Skin epidermis (tissue), 12 donors: ENCODE measurements around the gene KCNAB1.

Experiments
- H3K27ac ChIP-seq, 21 experiments: fragments of 200-600 bp; sonication (generic) in 11 of 21; one replicate each; pipeline ENCODE4 v1.5.0; 2020; ENCODE audit warnings: mild to moderate bottlenecking in 3 of 21, inconsistent platforms in 2 of 21, moderate library complexity in 2 of 21
- H3K4me3 ChIP-seq, 7 experiments: fragments of 200-600 bp; sonication (generic) in 2 of 7; one replicate each; pipeline ENCODE4 v1.5.0; 2020; ENCODE audit warnings: inconsistent platforms in 2 of 7, mild to moderate bottlenecking in 2 of 7, moderate library complexity in 1 of 7

Gene KCNAB1

GRCh38 chr3:156495816-156496215 lies 375.4 kb downstream of the KCNAB1 start:
- Histone ChIP-seq H3K27ac (no peak overlapping the region), H3K4me3 (no peak overlapping the region)

GRCh38 chr3:156497326-156497725 lies 376.9 kb downstream of the KCNAB1 start:
- Histone ChIP-seq H3K4me3 (no peak overlapping the region), H3K27ac (no peak overlapping the region)

- no peak overlapping the region for H3K27ac ChIP-seq
- H3K4me3 ChIP-seq, result no peak overlapping the region
Measured at GRCh38 chr3:156498307-156498706, 377.9 kb downstream of the KCNAB1 start.

GRCh38 chr3:156507285-156507684 lies 386.9 kb downstream of the KCNAB1 start:
- Histone ChIP-seq H3K27ac (no peak overlapping the region), H3K4me3 (no peak overlapping the region)

GRCh38 chr3:156509189-156510174 lies 389.1 kb downstream of the KCNAB1 start:
- no peak overlapping the region for H3K4me3 ChIP-seq
- H3K27ac ChIP-seq, result no peak overlapping the region

GRCh38 chr3:156511987-156512677 lies 391.8 kb downstream of the KCNAB1 start:
- Histone ChIP-seq H3K4me3 (no peak overlapping the region), H3K27ac (no peak overlapping the region)

GRCh38 chr3:156513619-156514018 lies 393.2 kb downstream of the KCNAB1 start:
- no peak overlapping the region for H3K4me3 ChIP-seq
- no peak overlapping the region for H3K27ac ChIP-seq

- Histone ChIP-seq H3K4me3 (no peak overlapping the region), H3K27ac (no peak overlapping the region)
Measured at GRCh38 chr3:156516284-156516683, 395.9 kb downstream of the KCNAB1 start.

GRCh38 chr3:156516961-156517360 lies 396.6 kb downstream of the KCNAB1 start:
- Histone ChIP-seq H3K27ac (no peak overlapping the region), H3K4me3 (no peak overlapping the region)

- no peak overlapping the region for H3K4me3 ChIP-seq
- H3K27ac ChIP-seq, result no peak overlapping the region
Measured at GRCh38 chr3:156518726-156519125, 398.3 kb downstream of the KCNAB1 start.

GRCh38 chr3:156519758-156520162 lies 399.4 kb downstream of the KCNAB1 start:
- H3K4me3 ChIP-seq, result no peak overlapping the region
- no peak overlapping the region for H3K27ac ChIP-seq

- Histone ChIP-seq H3K27ac (no peak overlapping the region), H3K4me3 (no peak overlapping the region)
Measured at GRCh38 chr3:156522673-156523072, 402.3 kb downstream of the KCNAB1 start.

- Histone ChIP-seq H3K27ac (no peak overlapping the region), H3K4me3 (no peak overlapping the region)
Measured at GRCh38 chr3:156525808-156526207, 405.4 kb downstream of the KCNAB1 start.

GRCh38 chr3:156527060-156527459 lies 406.7 kb downstream of the KCNAB1 start:
- H3K27ac ChIP-seq, result no peak overlapping the region
- H3K4me3 ChIP-seq, result no peak overlapping the region

- no peak overlapping the region for H3K4me3 ChIP-seq
- no peak overlapping the region for H3K27ac ChIP-seq
Measured at GRCh38 chr3:156530980-156531379, 410.6 kb downstream of the KCNAB1 start.

GRCh38 chr3:156532730-156533129 lies 412.4 kb downstream of the KCNAB1 start:
- no peak overlapping the region for H3K4me3 ChIP-seq
- H3K27ac ChIP-seq, result no peak overlapping the region

GRCh38 chr3:156533205-156533604 lies 412.8 kb downstream of the KCNAB1 start:
- H3K27ac ChIP-seq, result no peak overlapping the region
- H3K4me3 ChIP-seq, result no peak overlapping the region

- Histone ChIP-seq H3K4me3 (no peak overlapping the region), H3K27ac (peak overlapping the region in 5 of 21 experiments; percentile 0 to 60 (median 31))
Measured at GRCh38 chr3:156535162-156535627, 414.8 kb downstream of the KCNAB1 start.

GRCh38 chr3:156535798-156536197 lies 415.4 kb downstream of the KCNAB1 start:
- Histone ChIP-seq H3K4me3 (no peak overlapping the region), H3K27ac (peak overlapping the region in 2 of 21 experiments; percentile 0 to 49)

GRCh38 chr3:156536524-156537316 lies 416.3 kb downstream of the KCNAB1 start:
- Histone ChIP-seq H3K4me3 (no peak overlapping the region), H3K27ac (no peak overlapping the region)
